CD1c-positive myeloid dendritic cell (primary cell): ENCODE data around the gene CDC14B.

Experiments used
- DNase-seq: peaks from one replicate; pipeline ENCODE4 v3.0.0-alpha.2; 2016; ENCODE audit errors: extremely low spot score

The CDC14B gene

DNA sequence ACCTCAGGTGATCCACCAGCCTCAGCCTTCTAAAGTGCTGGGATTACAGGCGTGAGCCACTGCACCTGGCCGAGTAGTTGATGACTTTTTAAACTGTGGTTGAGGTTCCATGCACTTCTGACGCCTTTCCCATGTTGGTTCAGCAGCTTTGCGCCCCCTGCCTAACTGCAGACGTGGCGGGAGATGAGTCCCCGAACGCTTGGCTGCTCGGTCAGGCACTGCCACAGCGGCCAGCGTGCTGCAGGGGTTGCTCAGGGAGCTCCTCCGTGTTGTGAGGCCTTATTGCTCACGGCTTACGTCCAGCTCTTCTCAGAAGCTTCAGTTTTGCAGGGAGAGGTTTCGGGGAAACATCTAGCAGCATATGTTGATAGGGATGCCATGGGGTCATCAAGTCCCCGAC is 134.4 kb downstream of the CDC14B start:
- no peak for DNase-seq

DNA sequence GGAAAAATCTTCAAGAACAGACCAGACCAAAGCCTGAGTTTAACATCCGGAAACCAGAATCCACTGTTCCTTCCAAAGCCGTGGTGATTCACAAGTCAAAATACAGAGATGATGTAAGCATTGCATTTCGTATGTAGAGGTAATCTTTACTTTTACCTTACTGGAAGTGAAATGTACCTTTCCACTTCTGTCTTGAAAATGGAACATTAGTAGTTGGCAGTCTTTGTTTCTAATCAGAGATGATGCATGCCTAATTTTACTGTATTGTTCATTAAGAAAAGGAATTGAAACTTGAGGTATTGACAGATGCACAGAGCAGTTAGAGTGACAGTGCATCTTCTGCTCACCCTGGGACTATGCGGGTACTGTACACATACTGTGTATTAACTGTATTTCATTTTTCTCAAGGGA is 135.1 kb downstream of the CDC14B start:
- DNase-seq: no peak

DNA sequence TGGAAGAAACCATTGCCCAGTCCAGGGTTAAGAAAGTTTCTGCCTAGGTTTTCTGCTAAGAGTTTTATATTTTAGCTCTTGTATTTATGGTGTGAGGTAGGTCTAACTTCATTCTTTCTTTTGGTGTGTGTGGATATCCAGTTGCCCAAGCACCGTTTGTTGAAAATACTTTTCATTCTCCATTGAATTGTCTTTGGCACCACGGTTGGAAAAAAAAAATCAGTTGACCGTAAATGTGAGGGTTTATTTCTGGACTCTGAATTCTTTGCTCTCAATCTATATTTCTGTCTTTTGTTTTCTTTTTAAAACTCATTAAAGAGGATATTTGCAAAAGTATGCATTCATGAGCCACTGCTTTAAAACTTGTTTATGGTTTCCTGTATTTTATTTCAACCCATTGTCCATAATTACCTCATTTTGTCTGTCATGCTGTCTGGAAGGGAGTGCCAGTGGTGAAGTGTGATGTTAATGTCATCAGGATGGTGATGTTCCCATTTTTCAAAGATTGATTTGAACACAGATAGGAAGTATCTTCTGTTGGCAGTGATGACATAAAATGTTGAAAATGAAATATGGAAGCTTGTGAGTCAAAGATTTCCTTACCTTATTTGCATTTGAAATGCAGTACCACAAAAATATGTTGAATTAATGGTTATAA is 135.8 kb downstream of the CDC14B start:
- DNase-seq: peak; percentile 5

- no peak for DNase-seq
Observed at GRCh38 chr9:96483197-96483596, 136.4 kb downstream of the CDC14B start.

- DNase-seq: no peak
Observed at GRCh38 chr9:96482476-96482875, 137.2 kb downstream of the CDC14B start.

DNA sequence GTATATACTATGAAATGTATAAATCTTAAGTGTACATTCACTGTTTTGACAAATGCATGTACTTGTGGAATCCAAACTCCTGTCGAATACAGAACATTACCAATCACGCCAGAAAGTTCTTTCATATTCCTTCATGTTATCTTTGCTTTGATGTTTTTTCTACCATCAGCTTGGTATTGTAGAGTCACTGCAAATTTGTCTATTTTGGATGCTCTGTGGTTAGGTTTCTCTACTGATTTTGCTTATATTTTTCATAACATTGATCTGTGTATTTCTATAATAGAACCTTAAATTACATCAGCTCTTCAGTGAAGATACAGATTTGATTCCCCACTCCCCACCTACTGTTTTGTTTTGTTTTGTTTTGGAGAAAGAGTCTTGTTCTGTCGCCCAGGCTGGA is 138.9 kb downstream of the CDC14B start:
- no peak for DNase-seq

GRCh38 chr9:96478829-96479371 is 140.7 kb downstream of the CDC14B start:
- no peak for DNase-seq

GRCh38 chr9:96476591-96476990 is 143.1 kb downstream of the CDC14B start:
- no peak for DNase-seq

DNA sequence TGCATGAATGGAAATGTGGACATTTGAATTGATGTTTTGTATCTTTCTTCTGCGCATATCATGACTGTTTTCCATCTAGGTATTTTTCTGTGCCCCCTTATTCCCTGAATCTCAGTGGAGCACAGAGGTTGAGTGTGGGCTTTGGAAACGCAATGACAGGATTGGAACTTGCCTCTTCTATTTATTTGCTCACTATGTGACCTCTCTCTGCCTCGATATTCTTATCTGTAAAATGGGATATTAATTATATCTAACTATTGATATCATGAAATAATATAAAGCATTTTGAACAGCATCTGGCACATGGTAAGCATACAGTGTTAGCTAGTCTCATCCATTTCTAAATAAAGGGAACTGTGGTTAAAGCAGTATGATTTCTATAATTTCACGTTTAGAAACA is 143.6 kb downstream of the CDC14B start:
- DNase-seq: no peak

DNA sequence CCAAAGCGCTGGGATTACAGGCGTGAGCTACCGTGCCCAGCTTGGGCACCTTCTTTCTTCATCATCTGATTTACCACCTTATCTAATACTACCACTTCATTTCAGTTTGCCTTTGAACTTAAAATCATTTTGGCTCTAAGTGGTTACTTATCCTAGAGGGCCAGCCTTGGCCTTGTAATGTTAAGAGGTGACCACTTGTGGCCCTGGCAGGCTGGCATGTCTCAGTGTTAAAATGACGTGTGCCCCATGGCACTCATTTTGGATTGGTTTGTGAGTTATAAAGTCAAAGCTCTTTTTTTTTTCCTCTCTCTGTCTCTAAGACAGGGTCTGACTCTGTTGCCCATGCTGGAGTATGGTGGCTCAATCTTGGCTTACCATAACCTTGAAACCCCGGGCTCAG is 151.9 kb downstream of the CDC14B start:
- no peak for DNase-seq

DNA sequence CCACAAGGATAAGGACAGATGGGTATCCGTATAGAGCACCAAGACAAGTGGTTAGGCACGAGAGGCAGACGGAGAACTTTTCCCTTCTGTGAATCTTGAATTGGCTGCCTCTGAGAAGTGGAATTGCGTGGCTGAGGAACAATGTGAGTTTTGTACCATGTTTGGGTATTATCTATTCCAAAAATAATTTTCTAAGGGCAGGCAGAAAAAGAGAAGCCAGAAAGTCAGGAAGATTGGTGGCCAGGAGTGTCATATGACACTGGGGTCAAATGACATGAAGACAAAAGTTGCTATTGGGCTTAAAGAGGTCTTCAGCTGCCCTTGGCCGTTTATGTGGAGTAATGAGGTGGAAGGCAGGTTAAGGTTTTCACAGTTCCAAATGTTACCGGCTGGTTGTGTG is 155.2 kb downstream of the CDC14B start:
- no peak for DNase-seq

DNA sequence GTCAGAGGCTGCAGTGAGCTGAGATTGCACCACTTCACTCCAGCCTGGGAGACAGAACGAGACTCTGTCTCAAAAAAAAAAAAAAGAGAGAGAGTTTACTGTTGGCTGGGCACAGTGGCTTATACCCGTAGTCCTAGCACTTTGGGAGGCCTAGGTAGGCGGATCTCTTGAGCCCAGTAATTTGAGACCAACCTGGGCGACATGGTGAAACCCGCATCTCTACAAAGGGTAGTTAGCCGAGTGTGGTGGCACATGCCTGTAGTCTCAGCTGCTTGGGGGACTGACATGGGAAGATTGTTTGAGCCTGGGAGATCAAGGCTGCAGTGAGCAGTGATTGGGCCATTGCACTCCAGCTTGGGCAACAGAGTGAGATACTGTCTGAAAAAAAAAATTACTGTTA is 157.1 kb downstream of the CDC14B start:
- no peak for DNase-seq

- DNase-seq: no peak
Observed at GRCh38 chr9:96461336-96461735, 158.3 kb downstream of the CDC14B start.

- no peak for DNase-seq
Observed at GRCh38 chr9:96460882-96461281, 158.8 kb downstream of the CDC14B start.

DNA sequence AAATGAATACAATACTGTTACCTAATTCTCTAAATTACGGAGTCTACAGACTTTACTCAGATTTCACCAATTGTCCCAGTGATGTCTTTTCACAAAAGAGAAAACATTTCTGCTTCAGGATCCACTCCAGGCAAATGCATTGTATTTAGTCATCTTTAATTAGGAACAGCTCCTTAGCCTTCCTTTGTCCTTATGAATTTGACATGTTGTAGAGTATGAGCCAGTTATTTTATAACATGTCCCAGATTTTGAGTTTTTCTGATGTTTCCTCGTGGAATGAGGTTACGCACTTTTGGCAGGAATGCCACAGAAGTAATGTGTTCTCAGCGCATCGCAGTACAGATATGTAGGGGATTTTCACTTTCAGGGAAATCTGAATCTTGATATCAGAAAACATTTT is 159.2 kb downstream of the CDC14B start:
- DNase-seq: no peak

DNA sequence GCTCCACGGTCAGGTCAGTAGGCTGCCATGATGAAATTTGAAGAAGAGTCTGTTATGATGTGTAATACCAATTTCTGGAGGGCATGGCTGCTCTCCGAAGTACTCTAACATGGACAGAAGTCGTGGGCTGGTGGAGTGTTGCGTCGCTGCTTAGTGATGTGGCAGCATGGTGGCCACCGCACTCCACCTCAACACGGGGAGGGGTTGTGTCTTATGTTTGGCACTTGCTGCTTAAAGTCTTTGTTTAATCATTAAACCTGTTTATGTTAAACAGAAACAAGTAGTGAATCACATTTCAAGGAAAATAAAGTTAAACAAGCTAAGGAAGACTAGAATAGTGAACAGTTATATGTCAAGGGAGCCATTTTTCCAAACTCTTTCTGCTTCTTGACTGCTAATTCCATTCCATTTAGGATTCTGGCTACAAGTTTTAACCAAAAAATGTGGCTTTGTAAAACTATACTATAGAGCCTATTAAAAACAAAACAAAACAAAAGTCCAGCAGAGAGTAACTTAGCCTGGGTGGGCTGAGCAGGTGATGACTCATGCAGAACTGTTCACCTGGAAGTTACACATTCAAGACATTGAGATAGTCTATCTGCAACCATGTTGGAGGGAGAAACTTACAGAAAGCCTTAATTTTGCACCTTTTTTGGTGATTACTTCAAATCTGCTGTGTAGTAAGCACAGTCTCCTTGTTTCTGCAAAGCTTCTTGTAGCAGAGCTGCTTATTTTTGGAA is 160.2 kb downstream of the CDC14B start:
- no peak for DNase-seq

- no peak for DNase-seq
Observed at GRCh38 chr9:96458226-96458625, 161.4 kb downstream of the CDC14B start.

GRCh38 chr9:96457266-96457665 is 162.4 kb downstream of the CDC14B start:
- DNase-seq: no peak

DNA sequence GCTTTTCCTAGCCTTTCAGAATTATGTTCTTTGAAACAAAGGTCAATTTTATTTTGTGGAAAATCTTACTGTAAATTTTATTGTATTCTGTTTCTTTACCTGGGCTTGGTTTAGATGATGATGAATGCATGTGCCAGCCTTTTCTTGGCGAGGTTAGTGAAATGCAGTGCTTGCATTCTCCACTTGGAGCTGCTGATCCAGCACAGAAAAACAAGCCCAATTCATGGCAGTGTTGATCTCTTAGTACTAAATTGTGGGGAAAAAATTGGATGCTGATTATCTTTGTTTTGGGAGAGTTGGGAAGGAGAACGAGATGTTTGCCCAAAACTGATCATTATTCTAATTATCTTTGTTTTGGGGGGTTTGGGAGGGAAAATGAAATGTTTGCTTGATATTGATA is 166.0 kb downstream of the CDC14B start:
- DNase-seq: no peak

DNA sequence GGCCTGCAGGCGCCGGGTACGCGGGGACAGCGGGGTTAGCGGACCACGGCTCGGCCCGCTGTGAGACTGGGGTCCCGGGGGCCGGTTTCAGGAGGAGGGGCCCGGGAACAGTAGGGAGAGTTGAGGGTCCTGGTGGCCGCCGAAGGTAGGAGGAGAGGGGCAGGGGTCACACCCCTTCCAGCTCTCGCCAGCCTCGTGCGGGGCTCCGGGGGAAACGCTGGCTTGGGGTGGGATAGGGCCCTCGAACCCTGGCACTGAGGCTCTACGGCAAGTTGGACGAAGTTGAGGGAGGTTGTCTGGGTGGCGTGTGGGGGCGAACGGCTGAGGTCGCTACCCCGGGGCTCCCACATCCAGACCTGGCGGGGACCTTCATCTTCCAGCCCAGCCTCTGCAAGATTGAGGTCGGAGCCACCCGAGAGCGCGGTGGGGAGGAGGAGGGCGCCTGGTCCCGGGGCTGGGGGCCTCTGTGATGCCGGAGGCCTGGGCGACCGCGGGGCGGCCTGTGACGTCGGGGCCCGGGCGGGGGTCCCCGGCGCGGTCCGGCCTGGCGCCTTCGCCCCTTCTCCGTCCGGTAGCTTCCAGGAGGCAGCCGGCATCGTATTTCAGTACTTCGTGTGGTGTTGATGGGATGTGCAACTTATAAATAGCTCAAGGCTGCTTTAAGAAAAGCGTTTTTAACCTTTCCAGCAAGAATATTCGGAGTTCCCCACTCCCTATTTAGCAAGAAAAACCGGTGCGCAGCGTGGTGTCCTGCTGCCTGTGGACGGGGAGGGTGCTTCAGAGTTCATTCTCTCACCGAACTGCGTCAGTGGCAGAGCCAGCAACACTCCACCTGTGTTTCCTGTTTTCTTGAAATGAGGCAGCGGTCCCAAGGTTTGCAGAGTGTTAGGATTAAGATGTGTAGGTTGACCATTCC is 168.8 kb downstream of the CDC14B start:
- DNase-seq: peak; percentile 24
